Bronchial epithelial cell (primary cell): ENCODE data around the gene P3H3. TPM values are rescaled to one million over a fixed set of nuclear protein-coding genes. Genes with fewer than 3 reads are reported as not detected.

Experiments used
- DNase-seq: peaks from one replicate; pipeline ENCODE4 v3.0.0-alpha.2; 2010; ENCODE audit warnings: low read depth
- FAIRE-seq: peaks from 2 replicates; lab custom pipeline; 2011; peaks lifted over from hg19 to GRCh38; lab: Jason Lieb, UNC
- H3K27me3 ChIP-seq: 2 replicates; pipeline ENCODE4 v1.5.1; 2011; ENCODE audit warnings: low read length; ENCODE audit not compliant: control insufficient read depth, insufficient read depth
- H3K36me3 ChIP-seq: 2 replicates; pipeline ENCODE4 v1.5.1; 2011; ENCODE audit warnings: low read length; ENCODE audit not compliant: control insufficient read depth, insufficient read depth
- H3K4me3 ChIP-seq: 2 replicates; pipeline ENCODE4 v1.5.1; 2011; ENCODE audit warnings: mild to moderate bottlenecking, low read depth, low read length, control low read depth
- CTCF ChIP-seq: IDR thresholded peaks from 2 replicates; pipeline ENCODE4 v1.5.1; 2011; ENCODE audit warnings: mild to moderate bottlenecking, moderate library complexity, low read length, control low read depth, inconsistent platforms; ENCODE audit not compliant: insufficient read depth, severe bottlenecking
- total RNA-seq: library from RNA; depleted of rRNA; stranded (reverse); fragments of >200 nt; gene quantifications from 2 replicates; pipeline ENCODE4 v1.2.1, GENCODE V29; 2014

P3H3 gene
- total RNA-seq, 1 donor from 2014 or later: 20.0 TPM

- Histone ChIP-seq H3K27me3 (no peaks in the 10 kb centered on the region), H3K4me3 (no peak overlapping the region), H3K36me3 (peaks cover 5% of the 10 kb centered on the region)
- DNase-seq: no peak
- FAIRE-seq: no peak
- no peak for TF ChIP-seq CTCF
Measured at GRCh38 chr12:6839482-6840201, 11.4 kb downstream of the P3H3 start.

GRCh38 chr12:6840330-6840729, 12.1 kb downstream of the P3H3 start:
- H3K36me3 ChIP-seq: peaks cover 7% of the 10 kb centered on the region
- no peaks in the 10 kb centered on the region for H3K27me3 ChIP-seq
- DNase-seq: no peak
- TF ChIP-seq CTCF: no peak
- no peak for FAIRE-seq
- no peak overlapping the region for H3K4me3 ChIP-seq

GRCh38 chr12:6840761-6841515, 12.7 kb downstream of the P3H3 start, which contains the start of gene GNB3:
GNB3 (plus strand) TSS chr12:6840925; CDS start chr12:6841288, 363 bp downstream.
- peaks cover 7% of the 10 kb centered on the region for H3K36me3 ChIP-seq
- no peak within 1 kb of the TSS for H3K4me3 ChIP-seq
- H3K27me3 ChIP-seq: no peaks in the 10 kb centered on the region
- no peak for FAIRE-seq
- no peak for TF ChIP-seq CTCF
- DNase-seq: no peak

GRCh38 chr12:6842075-6842474, 13.9 kb downstream of the P3H3 start:
- no peak for DNase-seq
- FAIRE-seq: no peak
- no peak overlapping the region for H3K4me3 ChIP-seq
- H3K36me3 ChIP-seq: peaks cover 9% of the 10 kb centered on the region
- no peak for TF ChIP-seq CTCF
- no peaks in the 10 kb centered on the region for H3K27me3 ChIP-seq

- no peak overlapping the region for H3K4me3 ChIP-seq
- FAIRE-seq (peak; percentile 7), DNase-seq (no peak)
- H3K27me3 ChIP-seq: no peaks in the 10 kb centered on the region
- H3K36me3 ChIP-seq: peaks cover 4% of the 10 kb centered on the region
- no peak for TF ChIP-seq CTCF
Measured at GRCh38 chr12:6843118-6843902, 15.1 kb downstream of the P3H3 start.
